GM12878 (cell line): ENCODE data around the gene AJUBA. TPM values are rescaled to one million over a fixed set of nuclear protein-coding genes. Genes with fewer than 3 reads are reported as not detected.

Experiments used
- ATAC-seq: fragments of 200-7000 bp; cut with Tn5 transposase; 3 replicates; pipeline ENCODE4 v1.9.1; 2020; ENCODE audit warnings: mild to moderate bottlenecking, moderate library complexity
- BruUV-seq: library from RNA; stranded (reverse); fragments of 400-500 nt; replicated peaks from 2 replicates; lab custom pipeline; 2021; lab: Mats Ljungman, UMichigan
- CTCF ChIA-PET: fragments of 300-600 bp; sonication (Branson Sonifier 250); formaldehyde crosslinking; extraction: SDS; loops from one replicate; lab custom pipeline; 2021; ENCODE audit warnings: inconsistent platforms; lab: Yijun Ruan, JAX
- POLR2A ChIA-PET: fragments of 350-600 bp; formaldehyde crosslinking; extraction: SDS; loops from one replicate; lab custom pipeline; 2021; ENCODE audit warnings: inconsistent platforms; lab: Charles Lee
- RAD21 ChIA-PET: fragments of 300-600 bp; sonication (Branson Sonifier 250); formaldehyde crosslinking; loops from one replicate; lab custom pipeline; 2023; ENCODE audit warnings: antibody characterized with exemption; ENCODE audit not compliant: unreplicated experiment; lab: Charles Lee
- SMC1A ChIA-PET: fragments of 300-600 bp; sonication (Branson Sonifier 250); formaldehyde crosslinking; loops from one replicate; lab custom pipeline; 2023; ENCODE audit not compliant: unreplicated experiment, uncharacterized antibody; lab: Charles Lee
- DNase-seq: peaks from one replicate; pipeline ENCODE4 v3.0.0-alpha.2; 2011; ENCODE audit warnings: low read depth, low spot score
- FAIRE-seq: peaks from 3 replicates; lab custom pipeline; 2011; peaks lifted over from hg19 to GRCh38; lab: Jason Lieb, UNC
- H2AFZ ChIP-seq: 2 replicates; pipeline ENCODE4 v1.6.0; 2011; ENCODE audit warnings: low read depth, low read length, control low read depth; ENCODE audit not compliant: control insufficient read depth
- H3K27ac ChIP-seq: 2 replicates; pipeline ENCODE4 v1.5.1; 2011; ENCODE audit warnings: control low read depth; ENCODE audit not compliant: control insufficient read depth, insufficient read depth
- H3K27me3 ChIP-seq, 2 experiments: replicated peaks in 1 of 2; 2 replicates each; pipeline versions ENCODE4 v1.6.0 to v1.6.1; 2011; ENCODE audit warnings: low read length in 1 of 2; ENCODE audit not compliant: control insufficient read depth in 2 of 2, insufficient read depth in 2 of 2
- H3K36me3 ChIP-seq, 2 experiments: 2 replicates each; pipeline ENCODE4 v1.5.1; 2011; ENCODE audit warnings: low read length in 1 of 2; ENCODE audit not compliant: control insufficient read depth in 2 of 2, insufficient read depth in 2 of 2
- H3K4me1 ChIP-seq: 2 replicates; pipeline ENCODE4 v1.6.1; 2011; ENCODE audit warnings: mild to moderate bottlenecking, low read length, moderate library complexity, mixed read lengths; ENCODE audit not compliant: control insufficient read depth, insufficient read depth
- H3K4me2 ChIP-seq: 2 replicates; pipeline ENCODE4 v1.6.0; 2011; ENCODE audit warnings: control low read depth; ENCODE audit not compliant: control insufficient read depth, insufficient read depth
- H3K4me3 ChIP-seq: fragments of 200-600 bp; sonication (generic); 2 replicates; pipeline ENCODE4 v1.5.1; 2016
- H3K79me2 ChIP-seq: 2 replicates; pipeline ENCODE4 v1.6.0; 2011; ENCODE audit warnings: low read length; ENCODE audit not compliant: control insufficient read depth, insufficient read depth
- H3K9ac ChIP-seq: 2 replicates; pipeline ENCODE4 v1.8.0; 2011; ENCODE audit warnings: low read length, control low read depth, mixed read lengths; ENCODE audit not compliant: control insufficient read depth, insufficient read depth
- H3K9me3 ChIP-seq: replicated peaks from 3 replicates; pipeline ENCODE4 v1.5.1; 2011; ENCODE audit warnings: mild to moderate bottlenecking, low read length; ENCODE audit not compliant: control insufficient read depth, insufficient read depth
- H4K20me1 ChIP-seq: 2 replicates; pipeline ENCODE4 v1.6.0; 2011; ENCODE audit not compliant: control insufficient read depth, insufficient read depth
- SIX5 ChIP-seq: IDR thresholded peaks from 2 replicates; pipeline ENCODE4 v1.6.1; 2011; ENCODE audit warnings: mild to moderate bottlenecking, low read depth, low read length, moderate library complexity; ENCODE audit not compliant: severe bottlenecking
- WGBS: methylation state at CpG from one replicate; pipeline ENCODE4 v1.1.6; 2016; ENCODE audit warnings: low lambda C conversion rate; ENCODE audit not compliant: insufficient replicate concordance, insufficient coverage; ENCODE audit errors: missing lambda C conversion rate; 5-methylcytosine and 5-hydroxymethylcytosine counted together
- in situ Hi-C: fragments of 300-500 bp; cut with MboI; formaldehyde crosslinking; loops from 9 replicates; pipeline ENCODE4 v1.14.3; 2018; ENCODE audit warnings: mixed read lengths
- intact Hi-C: fragments of 100-400 bp; cut with micrococcal nuclease; formaldehyde crosslinking; loops from one replicate; pipeline ENCODE4 v1.14.2; 2022; ENCODE audit not compliant: unreplicated experiment
- polyA plus RNA-seq, 11 experiments: library from polyadenylated mRNA; depleted of rRNA in 4 of 11; unstranded in 6 of 11; stranded (reverse) in 5 of 11; fragments of >200 nt; fragmentation: Nextera tagmentation in 4 of 11; fragmentation: Illumina TruSeq in 1 of 11; extraction: Ambion mirVana in 4 of 11; extraction: Trizol in 1 of 11; gene quantifications; 1 replicate in 1 of 11; 2 replicates in 10 of 11; pipeline versions ENCODE4 v1.2.1 to v1.2.3, GENCODE V29; 2011 to 2016; ENCODE audit warnings: inconsistent platforms in 2 of 11, missing spikeins in 2 of 11, low read depth in 1 of 11
- total RNA-seq, 4 experiments: library from RNA; depleted of rRNA in 3 of 4; stranded (reverse); fragments of >200 nt in 3 of 4; fragmentation: Illumina TruSeq in 1 of 4; extraction: Trizol in 1 of 4; gene quantifications; 2 replicates each; pipeline versions ENCODE4 v1.2.1 to v1.2.3, GENCODE V29; 2013 to 2021
- TF ChIP-seq, protein P1 (sequence below): fragments of 450-650 bp; IDR thresholded peaks from 2 replicates; pipeline ENCODE4 v1.6.1; 2017; ENCODE audit warnings: mild to moderate bottlenecking

AJUBA gene
- total and polyA plus RNA-seq, 10 of the 15 experiments (the other 5 are each of a cell fraction or from before 2014, with no cell fraction given), result 0.03 to 18.1 (median 0.36) TPM; not detected in 1

DNA sequence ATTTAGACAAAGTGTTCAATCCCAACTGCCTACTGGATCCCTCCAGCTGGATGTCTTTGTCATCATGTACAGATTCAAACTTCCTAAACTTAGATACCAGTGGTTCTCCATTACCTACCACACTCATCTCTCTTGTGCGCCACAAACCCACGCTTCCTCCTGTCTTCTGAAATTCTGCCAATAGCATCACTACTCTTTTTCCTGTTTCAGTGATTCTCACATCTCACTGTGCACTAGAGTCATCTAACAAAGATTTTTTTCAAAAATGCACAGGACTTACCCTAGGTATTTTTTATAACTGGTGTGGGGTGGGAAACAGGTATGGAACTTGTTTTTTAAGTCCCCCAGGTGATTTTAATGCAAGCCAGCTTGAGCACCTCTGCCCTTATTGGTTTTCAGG lies 46.4 kb upstream of the AJUBA start:
- intact Hi-C loops, result no loop called here
- 74% methylated on average over 2 of the region's 2 CpGs for WGBS
- in situ Hi-C loops, result no loop called here
- H3K9me3 ChIP-seq, result no peaks in the 10 kb centered on the region
- DNase-seq (no peak), ATAC-seq (peak; percentile 33; the same call in 2 of the 3 replicates), FAIRE-seq (no peak)
- H3K79me2 ChIP-seq, result peaks cover 8% of the 10 kb centered on the region
- H3K36me3 ChIP-seq, result peaks cover 5 to 42% of the 10 kb centered on the region in 2 experiments
- H2AFZ ChIP-seq, result no peak overlapping the region
- no peaks in the 10 kb centered on the region for H3K27me3 ChIP-seq
- ChIA-PET SMC1A (interaction anchor here (0.9 to 2.8 kb wide), 5 partner anchors 18 to 56 kb away, joined by 3 to 15 read pairs (median 6); no protein-coding TSS in a partner anchor), CTCF (interaction anchor here (0.6 to 4.0 kb wide), 10 partner anchors 15 to 56 kb away, joined by 3 to 16 read pairs (median 4); no protein-coding TSS in a partner anchor), RAD21 (no interaction called here), POLR2A (interaction anchor here (0.6 to 2.6 kb wide), 3 partner anchors 21 to 277 kb away, joined by 3 to 12 read pairs (median 3); no protein-coding TSS in a partner anchor)
- peaks cover 6% of the 10 kb centered on the region for H3K4me1 ChIP-seq
- no peak overlapping the region for H3K27ac ChIP-seq
- TF ChIP-seq SIX5, result no peak
- TF ChIP-seq, protein P1, sequence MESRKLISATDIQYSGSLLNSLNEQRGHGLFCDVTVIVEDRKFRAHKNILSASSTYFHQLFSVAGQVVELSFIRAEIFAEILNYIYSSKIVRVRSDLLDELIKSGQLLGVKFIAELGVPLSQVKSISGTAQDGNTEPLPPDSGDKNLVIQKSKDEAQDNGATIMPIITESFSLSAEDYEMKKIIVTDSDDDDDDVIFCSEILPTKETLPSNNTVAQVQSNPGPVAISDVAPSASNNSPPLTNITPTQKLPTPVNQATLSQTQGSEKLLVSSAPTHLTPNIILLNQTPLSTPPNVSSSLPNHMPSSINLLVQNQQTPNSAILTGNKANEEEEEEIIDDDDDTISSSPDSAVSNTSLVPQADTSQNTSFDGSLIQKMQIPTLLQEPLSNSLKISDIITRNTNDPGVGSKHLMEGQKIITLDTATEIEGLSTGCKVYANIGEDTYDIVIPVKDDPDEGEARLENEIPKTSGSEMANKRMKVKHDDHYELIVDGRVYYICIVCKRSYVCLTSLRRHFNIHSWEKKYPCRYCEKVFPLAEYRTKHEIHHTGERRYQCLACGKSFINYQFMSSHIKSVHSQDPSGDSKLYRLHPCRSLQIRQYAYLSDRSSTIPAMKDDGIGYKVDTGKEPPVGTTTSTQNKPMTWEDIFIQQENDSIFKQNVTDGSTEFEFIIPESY, result 0 out of 2 replicates have a peak, but pooled peaks have one; percentile 20
- no peak overlapping the region; the same call in 1 of the 2 replicates for H3K4me3 ChIP-seq
- H3K4me2 ChIP-seq, result 0 out of 2 replicates have a peak overlapping the region, but pooled peaks have one; percentile 25
- H4K20me1 ChIP-seq, result no peaks in the 10 kb centered on the region
- BruUV-seq, result TSS peak; percentile 18
- no peak overlapping the region for H3K9ac ChIP-seq
